Smooth muscle cell (in vitro differentiated cells): ENCODE data around the gene DCUN1D3. TPM values are rescaled to one million over a fixed set of nuclear protein-coding genes. Genes with fewer than 3 reads are reported as not detected.
"Not testable (repeated sequence)": the region's sequence is repeated elsewhere in the genome, so short reads cannot be mapped to it uniquely, and the experiment has no call there.

ENCODE experiments used
- DNase-seq: peaks from one replicate; lab custom pipeline; 2025; ENCODE audit not compliant: unreplicated experiment; lab: John Stamatoyannopoulos, UW
- H2AFZ ChIP-seq: fragments of 200-600 bp; sonication (generic); 2 replicates; pipeline ENCODE4 v1.6.0; 2016; ENCODE audit warnings: antibody characterized with exemption, low read depth, mild to moderate bottlenecking
- H3F3A ChIP-seq: fragments of 200-600 bp; sonication (generic); 2 replicates; pipeline ENCODE4 v1.6.0; 2017; ENCODE audit warnings: antibody characterized with exemption, low read depth
- H3K27ac ChIP-seq: fragments of 200-600 bp; sonication (generic); 2 replicates; pipeline ENCODE4 v1.5.1; 2016; ENCODE audit warnings: low read depth, mild to moderate bottlenecking
- H3K27me3 ChIP-seq: fragments of 200-600 bp; sonication (generic); 2 replicates; pipeline ENCODE4 v1.6.1; 2016; ENCODE audit warnings: low read depth, mild to moderate bottlenecking
- H3K36me3 ChIP-seq: fragments of 200-600 bp; sonication (generic); 2 replicates; pipeline ENCODE4 v1.5.1; 2016; ENCODE audit warnings: low read depth
- H3K4me1 ChIP-seq: fragments of 200-600 bp; sonication (generic); 2 replicates; pipeline ENCODE4 v1.5.1; 2016; ENCODE audit warnings: low read depth
- H3K4me2 ChIP-seq: fragments of 200-600 bp; sonication (generic); 2 replicates; pipeline ENCODE4 v1.6.0; 2016; ENCODE audit warnings: mild to moderate bottlenecking
- H3K4me3 ChIP-seq: fragments of 200-600 bp; sonication (generic); 2 replicates; pipeline ENCODE4 v1.5.1; 2016; ENCODE audit warnings: mild to moderate bottlenecking
- H3K79me2 ChIP-seq: fragments of 200-600 bp; sonication (generic); 2 replicates; pipeline ENCODE4 v1.6.0; 2016; ENCODE audit warnings: low read depth, mild to moderate bottlenecking
- H3K9ac ChIP-seq: fragments of 200-600 bp; sonication (generic); 2 replicates; pipeline ENCODE4 v1.6.0; 2016; ENCODE audit warnings: low read depth
- H3K9me3 ChIP-seq: fragments of 200-600 bp; sonication (generic); replicated peaks from 2 replicates; pipeline ENCODE4 v1.5.1; 2016; ENCODE audit warnings: low read depth
- H4K20me1 ChIP-seq: fragments of 200-600 bp; sonication (generic); 2 replicates; pipeline ENCODE4 v1.6.0; 2016; ENCODE audit warnings: low read depth
- WGBS: methylation state at CpG from one replicate; pipeline ENCODE4 v1.1.7; 2016; ENCODE audit warnings: low lambda C conversion rate; 5-methylcytosine and 5-hydroxymethylcytosine counted together
- polyA plus RNA-seq: library from polyadenylated mRNA; unstranded; fragments of >200 nt; fragmentation: Nextera tagmentation; extraction: Ambion mirVana; gene quantifications from 2 replicates; pipeline ENCODE4 v1.2.1, GENCODE V29; 2016
- total RNA-seq: library from RNA; depleted of rRNA; stranded (reverse); fragments of >200 nt; gene quantifications from 2 replicates; pipeline ENCODE4 v1.2.3, GENCODE V29; 2014
- TF ChIP-seq, protein P1 (sequence below): fragments of 200-600 bp; sonication (generic); IDR thresholded peaks from 2 replicates; pipeline ENCODE4 v1.5.1; 2017; ENCODE audit warnings: borderline replicate concordance, mild to moderate bottlenecking, antibody characterized with exemption; ENCODE audit not compliant: insufficient read depth, poor library complexity, severe bottlenecking

The DCUN1D3 gene
- total and polyA plus RNA-seq, 2 experiments from 2014 or later = 12.6 to 37.8 TPM

DNA sequence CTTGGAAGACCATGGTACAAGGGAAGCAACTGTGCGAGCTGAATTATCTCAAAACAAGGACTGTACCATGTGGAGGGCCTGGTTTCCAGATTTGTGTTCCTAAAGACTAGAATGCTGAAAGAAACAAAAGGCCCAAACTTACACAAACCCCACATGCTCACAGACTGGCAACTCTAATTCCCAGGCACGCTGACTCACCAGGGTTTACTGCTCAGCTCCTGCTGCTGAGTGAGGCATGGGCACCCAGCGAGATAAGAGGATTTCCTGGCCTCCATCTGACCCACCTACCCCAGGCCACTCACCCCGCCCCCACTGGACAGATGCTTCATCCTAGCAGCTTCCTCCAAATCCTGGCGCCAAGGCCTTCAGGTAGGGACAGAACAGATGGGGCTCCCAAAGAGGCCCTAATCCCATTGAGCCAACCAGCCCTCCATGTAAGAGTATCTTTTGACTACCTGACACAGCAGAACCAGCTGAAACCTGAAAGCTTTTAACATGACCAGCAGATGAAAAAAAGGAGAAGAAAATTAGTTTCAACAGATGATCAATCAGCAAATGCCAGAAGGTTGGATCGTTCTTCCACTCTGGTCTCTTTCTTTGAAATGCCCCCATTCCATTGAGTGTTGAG is 33.9 kb downstream of the DCUN1D3 start:
- Histone ChIP-seq H3K4me1 (peaks cover 30% of the 10 kb centered on the region), H3K9ac (peak overlapping the region; percentile 97), H3K36me3 (no peaks in the 10 kb centered on the region), H4K20me1 (peaks cover 52% of the 10 kb centered on the region), H2AFZ (no peak overlapping the region), H3K4me2 (peak overlapping the region; percentile 79), H3K9me3 (no peaks in the 10 kb centered on the region), H3K79me2 (peaks cover 80% of the 10 kb centered on the region), H3K27me3 (no peaks in the 10 kb centered on the region), H3F3A (peaks cover 27% of the 10 kb centered on the region), H3K27ac (peak overlapping the region; percentile 100), H3K4me3 (no peak overlapping the region)
- peak; percentile 26 for DNase-seq
- TF ChIP-seq, protein P1, sequence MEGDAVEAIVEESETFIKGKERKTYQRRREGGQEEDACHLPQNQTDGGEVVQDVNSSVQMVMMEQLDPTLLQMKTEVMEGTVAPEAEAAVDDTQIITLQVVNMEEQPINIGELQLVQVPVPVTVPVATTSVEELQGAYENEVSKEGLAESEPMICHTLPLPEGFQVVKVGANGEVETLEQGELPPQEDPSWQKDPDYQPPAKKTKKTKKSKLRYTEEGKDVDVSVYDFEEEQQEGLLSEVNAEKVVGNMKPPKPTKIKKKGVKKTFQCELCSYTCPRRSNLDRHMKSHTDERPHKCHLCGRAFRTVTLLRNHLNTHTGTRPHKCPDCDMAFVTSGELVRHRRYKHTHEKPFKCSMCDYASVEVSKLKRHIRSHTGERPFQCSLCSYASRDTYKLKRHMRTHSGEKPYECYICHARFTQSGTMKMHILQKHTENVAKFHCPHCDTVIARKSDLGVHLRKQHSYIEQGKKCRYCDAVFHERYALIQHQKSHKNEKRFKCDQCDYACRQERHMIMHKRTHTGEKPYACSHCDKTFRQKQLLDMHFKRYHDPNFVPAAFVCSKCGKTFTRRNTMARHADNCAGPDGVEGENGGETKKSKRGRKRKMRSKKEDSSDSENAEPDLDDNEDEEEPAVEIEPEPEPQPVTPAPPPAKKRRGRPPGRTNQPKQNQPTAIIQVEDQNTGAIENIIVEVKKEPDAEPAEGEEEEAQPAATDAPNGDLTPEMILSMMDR = no peak
- WGBS = 25% methylated on average over 6 of the region's 6 CpGs

DNA sequence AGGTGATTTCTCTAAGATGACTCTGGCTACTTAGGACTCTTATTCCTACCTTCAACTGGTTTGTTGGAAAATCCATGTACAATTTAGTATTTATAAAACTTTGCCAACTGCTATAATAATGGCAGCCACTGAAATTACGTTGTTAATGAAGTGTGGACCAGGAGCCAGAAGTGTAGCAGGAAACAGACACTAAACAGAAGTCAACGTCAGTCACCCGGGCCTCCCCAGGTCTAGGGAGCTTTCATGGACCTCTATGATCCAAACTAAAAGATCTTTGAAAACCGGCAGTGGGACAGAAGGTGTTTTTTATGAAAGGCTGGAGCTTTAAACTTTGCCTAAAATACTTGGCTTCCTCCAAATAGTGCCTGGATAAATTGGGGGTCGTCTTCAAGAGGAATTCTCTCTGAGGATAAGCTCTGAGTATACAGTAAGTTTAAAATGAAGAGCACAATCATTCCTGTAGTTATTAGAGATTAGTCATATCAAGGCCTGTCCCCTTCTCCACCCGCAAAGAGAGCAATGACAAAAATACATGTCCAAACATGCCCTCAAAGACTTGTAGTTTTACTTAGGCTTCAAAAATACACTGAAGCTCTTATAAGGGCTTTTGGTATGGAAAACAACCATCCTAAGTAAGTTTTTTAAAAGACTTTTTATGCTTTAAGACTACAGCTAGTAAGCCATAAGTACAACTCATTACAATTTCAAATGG is 34.6 kb downstream of the DCUN1D3 start:
- Histone ChIP-seq H3F3A (peaks cover 27% of the 10 kb centered on the region), H3K79me2 (peaks cover 73% of the 10 kb centered on the region), H3K9me3 (no peaks in the 10 kb centered on the region), H3K9ac (peak overlapping the region; percentile 97), H3K4me3 (peak overlapping the region; percentile 2), H3K27ac (peak overlapping the region; percentile 100), H3K36me3 (no peaks in the 10 kb centered on the region), H3K27me3 (no peaks in the 10 kb centered on the region), H3K4me1 (peaks cover 28% of the 10 kb centered on the region), H3K4me2 (peak overlapping the region; percentile 79), H4K20me1 (peaks cover 45% of the 10 kb centered on the region), H2AFZ (no peak overlapping the region)
- whole genome bisulfite sequencing = 25% methylated on average over 6 of the region's 6 CpGs
- no peak for DNase-seq
- TF ChIP-seq, protein P1 = no peak

DNA sequence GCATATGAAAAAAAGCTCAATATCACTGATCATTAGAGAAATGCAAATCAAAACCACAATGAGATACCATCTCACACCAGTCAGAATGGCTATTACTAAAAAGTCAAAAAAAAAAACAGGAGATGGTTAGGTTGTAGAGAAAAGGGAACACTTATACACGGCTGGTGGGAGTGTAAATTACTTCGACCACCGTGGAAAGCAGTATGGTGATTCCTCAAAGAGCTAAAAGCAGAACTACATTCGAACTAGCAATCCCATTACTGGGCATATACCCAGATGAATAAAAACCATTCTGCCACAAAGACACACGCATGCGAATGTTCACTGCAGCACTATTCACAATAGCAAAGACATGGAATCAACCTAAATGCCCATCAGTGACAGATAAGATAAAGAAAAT is 35.8 kb downstream of the DCUN1D3 start:
- peak overlapping the region; percentile 100 for H3K27ac ChIP-seq
- WGBS = 98% methylated on average over 6 of the region's 6 CpGs

DNA sequence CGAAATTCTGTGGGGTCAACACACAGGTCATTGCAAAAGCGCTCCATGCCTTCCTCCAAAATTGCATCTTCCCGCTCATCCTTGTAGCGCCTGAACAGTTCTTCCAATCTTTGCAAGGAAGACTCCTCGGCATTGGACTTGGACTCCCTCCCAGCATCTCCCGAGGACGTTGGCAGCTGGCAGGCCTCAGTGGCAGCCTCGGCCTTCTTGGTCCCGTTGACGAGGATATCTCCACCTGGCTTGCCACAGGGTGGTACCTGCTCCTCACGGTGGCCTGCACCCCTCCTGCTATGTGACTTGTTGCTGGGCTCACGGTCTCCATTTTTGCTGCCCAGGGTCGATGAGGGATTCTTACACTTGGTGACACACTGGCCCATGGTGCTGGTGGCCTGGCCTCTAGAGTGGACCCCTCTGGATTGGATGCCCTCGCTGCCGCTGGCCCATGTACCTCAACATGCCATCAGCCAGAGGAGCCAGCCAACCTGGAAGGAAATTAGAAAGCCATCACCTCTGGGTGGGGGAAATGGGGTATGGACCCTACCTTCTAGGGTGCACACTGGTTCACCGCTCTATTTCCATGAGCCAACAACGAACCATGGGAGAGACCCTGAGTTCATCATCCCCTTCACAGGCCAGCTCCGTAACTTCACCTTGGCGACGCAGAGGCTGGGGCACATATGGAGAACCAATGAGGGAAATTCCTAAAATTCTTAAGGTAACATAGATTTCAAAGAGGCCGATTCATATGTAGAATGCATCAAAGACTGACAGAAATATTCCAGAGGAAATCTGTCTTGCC is 37.8 kb downstream of the DCUN1D3 start:
- H3K79me2 ChIP-seq = peaks cover 44% of the 10 kb centered on the region
- DNase-seq = no peak
- H3K9ac ChIP-seq = no peak overlapping the region
- 97% methylated on average over 21 of the region's 21 CpGs for WGBS
- peaks cover 25% of the 10 kb centered on the region for H3K4me1 ChIP-seq
- H2AFZ ChIP-seq = no peak overlapping the region
- peaks cover 24% of the 10 kb centered on the region for H3F3A ChIP-seq
- H4K20me1 ChIP-seq = peaks cover 17% of the 10 kb centered on the region
- no peak overlapping the region for H3K4me2 ChIP-seq
- TF ChIP-seq, protein P1 = no peak
- no peaks in the 10 kb centered on the region for H3K27me3 ChIP-seq
- H3K9me3 ChIP-seq = no peaks in the 10 kb centered on the region
- no peak overlapping the region for H3K27ac ChIP-seq
- H3K36me3 ChIP-seq = peaks cover 5% of the 10 kb centered on the region
- H3K4me3 ChIP-seq = no peak overlapping the region

More for the DNA sequence above, 35.8 kb downstream of the DCUN1D3 start:
- peaks cover 26% of the 10 kb centered on the region for H3F3A ChIP-seq
- peaks cover 25% of the 10 kb centered on the region for H3K4me1 ChIP-seq
- not testable (repeated sequence) for H3K27me3 ChIP-seq, DNase-seq, H2AFZ ChIP-seq, H3K4me3 ChIP-seq, H3K9me3 ChIP-seq, H3K4me2 ChIP-seq, H3K36me3 ChIP-seq
- H3K79me2 ChIP-seq = peaks cover 61% of the 10 kb centered on the region
- peaks cover 37% of the 10 kb centered on the region for H4K20me1 ChIP-seq
- H3K9ac ChIP-seq = peak overlapping the region; percentile 97

DNA sequence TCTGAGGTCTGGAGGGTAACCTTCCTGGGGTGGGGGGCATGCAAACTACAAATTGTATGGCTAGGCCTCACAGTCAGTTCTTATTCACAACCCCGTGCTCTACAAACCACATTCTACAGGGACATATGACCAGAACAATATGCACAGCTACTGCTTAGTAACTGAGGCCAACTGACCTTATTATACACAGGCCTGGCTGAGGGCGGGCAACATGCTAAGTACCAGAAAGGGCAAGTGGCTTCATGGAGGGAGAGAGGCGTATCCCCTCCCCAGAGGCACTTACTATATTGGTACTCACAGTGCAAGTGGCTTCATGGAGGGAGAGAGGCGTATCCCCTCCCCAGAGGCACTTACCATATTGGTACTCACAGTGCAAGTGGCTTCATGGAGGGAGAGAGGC is 39.2 kb downstream of the DCUN1D3 start:
- not testable (repeated sequence) for H3K4me3 ChIP-seq, H4K20me1 ChIP-seq, H2AFZ ChIP-seq, H3K9me3 ChIP-seq, H3K36me3 ChIP-seq, H3K9ac ChIP-seq, H3K27me3 ChIP-seq, H3K27ac ChIP-seq, DNase-seq, H3K4me2 ChIP-seq
- Histone ChIP-seq H3K79me2 (peaks cover 35% of the 10 kb centered on the region), H3K4me1 (peaks cover 14% of the 10 kb centered on the region), H3F3A (peaks cover 17% of the 10 kb centered on the region)
- 96% methylated on average over 4 of the region's 4 CpGs for WGBS
